ENCODE measurements around the gene RAPGEF5.

Gene RAPGEF5

GRCh38 chr7:22256541-22257096, 100.3 kb downstream of the RAPGEF5 start:
- DNase-seq (ENCODE audit: low spot score) = no peak

DNA sequence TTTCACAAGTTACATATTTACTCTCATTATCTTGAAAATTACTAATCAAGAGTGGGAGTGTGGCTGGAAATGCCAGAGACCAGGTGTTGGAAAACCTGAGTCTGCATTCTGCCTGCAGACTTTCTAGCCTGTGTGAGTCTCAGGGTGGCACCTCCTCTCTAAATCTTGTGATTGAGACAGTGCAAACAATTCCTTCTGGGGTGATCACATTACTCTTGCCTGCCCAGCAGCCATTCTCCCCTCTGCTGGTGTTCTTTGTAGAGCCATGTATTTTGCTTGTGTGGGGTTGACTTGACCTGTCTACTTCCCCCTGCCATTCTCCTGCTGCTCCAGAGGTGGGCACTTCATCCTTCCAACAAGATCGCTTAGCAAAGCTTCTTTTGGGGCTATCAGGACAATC, 101.1 kb downstream of the RAPGEF5 start:
- no peak for DNase-seq (ENCODE audit: low spot score)

GRCh38 chr7:22255342-22255741, 101.6 kb downstream of the RAPGEF5 start:
- no peak for DNase-seq (ENCODE audit: low spot score)

- no peak for DNase-seq (ENCODE audit: low spot score)
These were observed 103.9 kb downstream of the RAPGEF5 start for GRCh38 chr7:22252936-22253536.

- no peak for DNase-seq (ENCODE audit: low spot score)
These were observed 104.9 kb downstream of the RAPGEF5 start for GRCh38 chr7:22252016-22252415.

DNA sequence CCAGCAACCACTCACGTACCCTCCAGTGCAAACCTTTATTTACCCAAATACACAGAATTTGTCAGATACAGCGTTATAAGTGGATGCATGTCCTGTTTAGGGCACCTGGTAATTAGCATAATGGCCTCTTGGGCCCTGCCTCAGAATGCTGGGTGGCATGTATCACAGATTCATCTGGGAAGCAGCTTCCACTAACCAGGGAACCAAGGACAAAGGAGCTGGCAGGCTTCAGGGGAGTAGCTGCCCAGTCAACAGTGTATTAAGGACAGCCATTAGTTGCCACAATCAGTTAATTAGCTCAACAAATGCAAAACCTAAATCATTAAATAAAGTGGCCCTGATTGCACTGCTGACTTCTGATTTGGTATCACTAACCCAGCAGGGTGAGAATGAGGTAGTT, 105.7 kb downstream of the RAPGEF5 start:
- DNase-seq (ENCODE audit: low spot score) = no peak

- DNase-seq (ENCODE audit: low spot score) = no peak
These were observed 106.6 kb downstream of the RAPGEF5 start for GRCh38 chr7:22250390-22250789.

- DNase-seq (ENCODE audit: low spot score) = no peak
These were observed 108.7 kb downstream of the RAPGEF5 start for GRCh38 chr7:22248111-22248809.

DNA sequence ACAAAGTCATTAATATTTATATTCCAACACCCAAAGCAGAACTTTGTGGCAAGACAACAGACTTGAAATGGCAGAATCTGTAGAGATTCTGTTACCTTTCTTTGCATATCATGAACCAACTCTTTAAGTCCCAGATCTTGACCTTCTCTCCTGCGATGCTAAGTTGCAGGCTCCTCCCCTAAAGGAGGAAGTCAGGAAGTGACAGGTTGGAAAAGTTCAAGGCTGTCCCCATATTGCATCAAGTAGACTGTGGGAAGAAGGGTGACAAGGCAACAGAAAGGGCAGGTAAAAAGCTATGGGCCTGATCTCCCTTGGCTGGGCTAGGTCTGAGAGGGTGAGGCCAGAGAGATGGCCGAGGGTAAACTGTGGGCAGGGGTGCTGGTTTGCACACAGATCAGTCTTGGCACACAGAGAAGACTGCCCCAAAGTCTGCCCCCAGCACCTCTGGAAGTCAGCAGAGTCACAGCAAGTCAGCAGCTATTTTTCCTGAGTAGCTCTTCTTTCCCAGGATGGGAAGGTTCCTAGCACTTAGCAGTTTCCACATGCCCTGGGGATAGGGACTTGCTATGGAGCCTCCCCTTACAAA, 115.1 kb downstream of the RAPGEF5 start:
- no peak for DNase-seq (ENCODE audit: low spot score)

- DNase-seq (ENCODE audit: low spot score) = no peak
These were observed 115.9 kb downstream of the RAPGEF5 start for GRCh38 chr7:22240904-22241571.

GRCh38 chr7:22238354-22239311, 118.3 kb downstream of the RAPGEF5 start:
- DNase-seq (ENCODE audit: low spot score) = peak; percentile 13

GRCh38 chr7:22235134-22235533, 121.8 kb downstream of the RAPGEF5 start:
- no peak for DNase-seq (ENCODE audit: low spot score)

DNA sequence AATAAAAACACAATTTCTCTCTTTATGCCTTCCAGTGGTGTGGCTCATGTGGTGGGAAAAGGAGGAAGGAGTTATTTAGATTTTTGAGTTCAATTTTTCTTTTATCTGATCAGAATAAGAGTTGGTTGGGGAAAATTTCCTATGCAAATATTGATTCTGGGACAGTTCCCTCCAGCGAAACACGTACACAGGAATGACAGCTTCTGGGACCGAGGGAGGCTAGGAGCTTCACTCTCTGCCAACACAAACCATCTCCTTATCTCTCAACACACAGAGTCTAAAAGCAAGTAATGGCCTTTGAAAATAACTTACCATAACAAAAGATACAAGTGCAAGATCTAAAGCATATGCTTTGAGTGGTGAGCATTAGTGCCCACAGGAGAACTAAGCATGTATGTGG, 122.7 kb downstream of the RAPGEF5 start:
- no peak for DNase-seq (ENCODE audit: low spot score)

GRCh38 chr7:22231806-22232205, 125.1 kb downstream of the RAPGEF5 start:
- DNase-seq (ENCODE audit: low spot score) = peak; percentile 7

DNA sequence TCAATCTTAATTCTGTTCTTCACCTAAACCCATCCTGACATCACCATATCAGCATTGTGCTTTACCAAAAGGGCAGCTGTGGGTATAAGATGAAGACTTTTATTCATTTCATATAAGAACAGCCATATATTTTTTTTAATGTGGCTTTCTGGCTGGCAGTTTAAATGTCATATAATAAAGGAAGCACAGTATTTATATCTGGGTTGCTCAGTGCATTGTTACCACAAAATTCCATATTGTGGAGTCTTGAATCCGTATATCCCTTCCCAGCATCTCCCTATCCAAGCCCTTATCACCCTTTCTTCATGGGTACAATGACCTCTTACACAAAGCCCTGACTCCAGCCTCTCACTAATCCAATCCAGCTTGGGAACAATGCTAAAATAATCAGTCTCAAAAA, 125.8 kb downstream of the RAPGEF5 start:
- DNase-seq (ENCODE audit: low spot score) = no peak

GRCh38 chr7:22230238-22230637, 126.7 kb downstream of the RAPGEF5 start:
- no peak for DNase-seq (ENCODE audit: low spot score)

DNA sequence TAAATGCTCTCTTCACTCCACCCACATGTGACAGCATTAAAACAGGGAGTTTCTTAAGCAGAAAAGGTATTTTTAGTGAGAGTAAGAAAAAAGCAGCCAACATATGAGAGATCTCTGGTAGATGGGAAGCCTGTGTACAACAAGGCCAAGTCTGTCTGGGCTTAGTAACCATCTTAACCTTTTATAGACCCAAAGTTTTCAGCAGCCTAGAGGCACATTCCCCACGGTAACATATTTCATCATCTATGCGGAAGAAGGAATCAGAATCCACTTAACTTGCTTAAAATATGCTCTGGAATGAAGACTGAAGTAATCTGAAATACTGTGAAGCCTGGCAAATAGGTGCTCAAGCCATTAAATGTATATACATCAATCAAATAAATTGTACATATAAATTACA, 127.8 kb downstream of the RAPGEF5 start:
- DNase-seq (ENCODE audit: low spot score) = no peak

DNA sequence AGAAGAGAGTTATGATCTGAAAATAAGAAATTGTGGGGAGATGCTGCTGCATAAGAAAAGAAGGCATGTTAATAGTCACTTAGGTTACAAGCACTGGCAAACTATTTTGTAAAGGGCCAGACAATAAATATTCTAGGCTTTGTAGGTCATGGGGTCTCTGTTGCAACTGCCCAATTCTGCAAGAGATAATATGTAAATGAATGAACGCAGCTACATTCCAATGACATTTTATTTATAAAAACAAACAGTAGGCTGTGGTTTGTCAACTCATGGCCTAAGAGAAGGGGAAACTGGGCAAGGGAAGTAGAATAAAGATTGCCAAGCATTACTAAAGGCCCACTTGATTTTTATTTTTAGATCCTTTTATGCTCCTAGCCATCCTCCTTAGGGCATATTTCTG, 133.1 kb downstream of the RAPGEF5 start:
- DNase-seq (ENCODE audit: low spot score) = no peak

- DNase-seq (ENCODE audit: low spot score) = no peak
These were observed 136.0 kb downstream of the RAPGEF5 start for GRCh38 chr7:22220941-22221340.

- DNase-seq (ENCODE audit: low spot score) = no peak
These were observed 137.0 kb downstream of the RAPGEF5 start for GRCh38 chr7:22219739-22220493.

DNA sequence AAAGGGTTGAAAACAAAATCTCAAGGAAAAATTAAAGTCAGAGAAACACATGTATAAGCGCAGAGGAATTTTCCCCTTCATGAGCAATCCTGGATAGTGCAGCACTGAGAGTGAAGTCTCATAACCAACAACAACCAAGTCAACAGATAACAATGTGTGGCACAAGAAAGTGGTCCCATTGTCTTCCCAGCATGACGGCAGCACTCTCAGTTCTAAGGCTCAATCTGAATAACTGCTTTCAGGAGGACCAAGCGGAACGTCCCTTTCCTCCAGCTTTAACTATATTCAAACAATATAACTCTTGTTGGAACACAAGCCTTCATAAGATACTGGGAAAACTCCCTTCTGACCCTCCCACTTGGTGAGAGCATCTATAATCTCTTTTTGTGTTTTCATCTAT, 137.9 kb downstream of the RAPGEF5 start:
- no peak for DNase-seq (ENCODE audit: low spot score)

All from kidney tubule cell (primary cell).